Embryonic facial prominence (tissue), 1 donor: ENCODE measurements around the gene OR2F1.

Experiments used
- DNase-seq: peaks from one replicate; pipeline ENCODE4 v3.0.0-alpha.2; 2016; ENCODE audit errors: extremely low spot score

The OR2F1 gene, protein sequence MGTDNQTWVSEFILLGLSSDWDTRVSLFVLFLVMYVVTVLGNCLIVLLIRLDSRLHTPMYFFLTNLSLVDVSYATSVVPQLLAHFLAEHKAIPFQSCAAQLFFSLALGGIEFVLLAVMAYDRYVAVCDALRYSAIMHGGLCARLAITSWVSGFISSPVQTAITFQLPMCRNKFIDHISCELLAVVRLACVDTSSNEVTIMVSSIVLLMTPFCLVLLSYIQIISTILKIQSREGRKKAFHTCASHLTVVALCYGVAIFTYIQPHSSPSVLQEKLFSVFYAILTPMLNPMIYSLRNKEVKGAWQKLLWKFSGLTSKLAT

DNA sequence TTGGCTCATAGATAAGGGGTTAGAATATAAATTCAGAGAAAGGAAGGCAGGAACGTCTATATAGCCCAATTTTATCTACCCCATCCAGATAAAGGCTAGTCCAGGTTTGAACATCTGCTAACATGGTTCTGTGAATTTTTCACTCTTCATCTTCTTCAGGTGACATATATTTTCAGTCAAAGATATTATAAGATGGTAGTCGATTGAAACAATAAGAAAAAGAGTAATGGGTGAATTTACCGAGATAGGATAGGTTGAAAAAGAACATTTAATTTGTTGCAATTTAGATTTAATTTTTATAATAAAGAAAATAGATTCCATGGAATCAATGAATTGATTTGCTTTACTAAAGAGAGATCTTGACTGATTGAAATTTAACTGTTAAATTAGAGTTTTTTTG lies at the start of gene OR2F1:
OR2F1 (plus strand) TSS at position 301 of the 400 bp plus-strand sequence. CDS start 5,127 bp downstream, outside the sequence.
- DNase-seq, result no peak

DNA sequence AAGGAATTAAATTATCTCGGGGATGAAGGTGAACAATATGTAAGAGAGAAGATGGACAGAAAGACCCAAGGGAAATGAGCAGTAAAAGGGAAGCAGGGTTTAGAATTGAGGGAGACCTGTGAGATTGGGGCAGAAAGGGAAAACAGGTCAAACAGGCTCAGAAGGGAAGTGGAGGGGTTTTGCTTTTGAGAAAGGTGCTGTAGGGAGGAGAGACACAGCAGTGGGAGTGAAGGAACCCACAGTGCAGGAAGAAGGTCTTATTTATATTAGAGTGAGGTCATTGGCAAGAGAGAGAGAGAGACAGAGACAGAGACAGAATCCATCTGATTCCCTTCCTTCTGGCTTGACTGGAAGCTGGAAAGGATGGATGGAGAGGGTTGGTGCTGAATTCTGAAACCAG lies 49.1 kb upstream of the OR2F1 start:
- no peak for DNase-seq

DNA sequence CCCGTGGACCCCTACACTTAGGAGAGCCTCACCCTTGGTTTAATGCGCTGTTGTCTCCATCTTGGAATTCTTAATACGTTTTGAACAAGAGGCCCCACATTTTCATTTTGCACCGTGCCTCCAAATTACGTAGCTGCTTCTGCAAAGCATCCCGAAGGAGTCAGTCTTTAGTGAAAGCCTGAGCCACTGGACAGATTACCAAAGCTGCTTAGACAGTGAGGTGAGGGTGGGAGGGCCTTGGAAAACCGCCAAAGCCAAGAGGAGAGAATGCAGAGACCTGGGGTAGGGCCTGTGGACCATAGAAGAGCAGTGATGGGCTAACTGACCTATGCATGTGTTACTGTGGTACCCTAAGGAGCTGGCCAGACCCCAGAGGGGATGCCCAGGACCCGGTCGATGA lies 48.5 kb upstream of the OR2F1 start:
- no peak for DNase-seq

DNA sequence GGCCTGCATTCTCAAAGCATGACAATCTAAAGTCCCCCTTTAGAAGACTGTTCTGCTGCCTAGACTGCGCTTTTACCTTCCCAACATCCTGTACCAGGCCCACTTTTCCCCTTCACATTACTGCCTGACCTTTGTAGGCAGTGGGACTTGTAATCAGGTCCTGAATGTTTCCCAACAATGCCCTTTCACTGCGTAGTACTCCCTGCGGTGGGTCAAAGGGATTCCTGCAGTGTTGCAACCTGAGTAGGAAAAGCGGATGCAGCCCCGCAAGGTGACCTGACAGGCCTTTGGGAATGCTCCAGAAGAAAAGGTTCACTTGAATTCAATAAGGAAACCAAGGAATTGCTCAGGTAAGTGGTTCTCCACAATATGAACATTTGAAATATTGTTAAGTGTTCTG lies 47.7 kb upstream of the OR2F1 start:
- DNase-seq, result no peak

DNA sequence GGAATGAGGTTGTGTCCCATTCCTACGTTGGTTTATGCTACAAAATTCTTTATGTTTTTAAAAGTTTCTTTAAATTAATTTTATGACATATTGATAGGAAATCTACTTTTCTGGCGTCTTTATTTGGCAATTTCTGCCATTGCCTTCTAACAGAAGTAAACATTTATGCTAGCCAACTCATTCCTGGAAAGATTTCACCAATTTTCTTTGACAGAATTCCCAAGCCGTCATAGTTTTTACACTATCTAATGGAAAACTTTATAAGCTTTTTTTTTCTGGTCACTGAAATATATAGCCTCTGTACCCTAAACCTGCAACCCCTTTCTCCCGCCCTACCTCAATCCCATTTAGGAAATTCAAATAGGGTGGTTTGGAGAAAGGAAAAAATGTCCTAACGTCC lies 46.5 kb upstream of the OR2F1 start:
- no peak for DNase-seq

DNA sequence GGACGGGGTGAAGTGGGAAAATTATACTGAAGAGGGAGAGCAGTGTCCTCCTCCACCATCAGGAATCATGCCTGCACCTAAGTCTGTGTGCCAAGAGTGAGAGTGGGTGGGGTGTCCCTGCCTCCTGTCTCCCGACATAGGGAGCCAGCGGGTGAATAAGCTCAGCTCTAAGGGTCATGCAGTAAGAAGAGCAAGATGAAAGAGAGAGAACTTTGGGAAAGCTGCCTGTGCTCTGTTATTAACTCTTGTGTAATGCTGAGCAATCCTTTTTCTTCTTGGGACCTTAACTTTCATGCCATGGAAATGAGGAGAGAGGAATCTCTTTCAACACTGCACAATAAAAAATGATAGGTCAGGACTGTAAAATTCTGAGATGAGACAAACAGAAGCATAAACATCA lies 44.8 kb upstream of the OR2F1 start:
- no peak for DNase-seq

DNA sequence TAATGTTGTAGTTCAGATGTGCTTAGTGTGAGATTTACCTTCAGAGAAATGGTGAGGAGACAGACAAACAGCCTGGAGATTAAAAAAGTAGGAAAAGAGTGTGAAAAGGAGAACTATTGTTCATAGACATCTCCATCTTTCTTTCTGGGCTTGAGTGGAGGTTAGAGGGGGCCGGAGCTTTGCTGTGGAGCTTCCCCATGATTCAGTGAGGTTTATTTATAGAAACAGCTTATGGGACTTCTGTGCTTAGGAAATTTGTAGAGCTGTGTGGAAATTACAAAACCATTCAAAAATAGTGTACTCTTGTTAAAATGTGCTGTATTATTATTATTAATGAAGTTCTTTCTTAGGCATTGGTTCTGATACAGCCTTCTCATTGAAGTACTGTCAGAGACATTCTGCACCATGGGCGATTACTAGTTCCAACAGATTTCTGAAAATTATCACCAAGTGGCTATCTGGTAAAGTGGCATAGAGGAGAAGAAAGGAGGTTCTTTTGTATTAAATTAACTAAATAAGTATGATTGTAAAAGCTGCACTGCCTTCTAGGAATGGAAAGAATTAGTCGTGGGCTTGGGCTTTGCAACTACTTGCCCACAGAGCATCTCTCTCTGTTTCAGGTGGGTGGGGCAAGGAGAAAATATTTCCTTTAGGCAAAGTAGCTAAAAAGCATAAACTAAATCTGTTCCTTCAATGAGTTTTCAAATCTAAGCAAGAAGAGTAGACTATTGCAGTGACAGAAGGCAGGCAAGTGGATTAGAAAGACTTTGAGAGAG lies 44.0 kb upstream of the OR2F1 start:
- DNase-seq, result no peak

DNA sequence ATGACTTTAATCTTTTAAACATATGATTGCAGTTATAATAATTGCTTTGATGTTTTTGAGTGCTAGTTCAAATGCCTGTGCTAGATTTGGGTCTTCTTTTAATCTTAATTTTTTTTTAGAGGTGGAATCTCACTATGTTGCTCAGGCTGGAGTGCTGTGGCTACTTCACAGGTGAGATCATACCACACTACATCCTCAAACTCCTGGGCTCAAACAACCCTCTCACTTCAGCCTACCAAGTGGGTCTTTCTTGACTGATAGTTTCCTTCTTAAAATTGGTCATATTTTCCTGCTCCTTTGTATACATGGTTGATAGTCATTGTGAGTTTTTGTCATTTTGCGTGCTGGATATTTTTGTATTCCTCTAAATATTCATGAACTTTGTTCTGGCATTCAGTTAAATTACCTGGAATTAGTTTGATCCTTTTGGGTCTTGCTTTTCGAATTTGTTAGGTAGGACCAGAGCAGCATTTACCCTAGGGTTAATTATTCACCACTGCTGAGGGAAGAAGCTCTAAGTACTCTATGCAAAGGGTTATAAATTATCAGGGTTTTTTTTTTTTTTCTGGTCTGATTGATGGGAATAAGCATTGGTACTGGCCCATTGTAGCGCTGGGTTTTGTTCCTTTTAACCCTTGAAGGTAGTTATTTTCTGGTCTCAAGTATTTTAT lies 40.6 kb upstream of the OR2F1 start:
- DNase-seq, result no peak

DNA sequence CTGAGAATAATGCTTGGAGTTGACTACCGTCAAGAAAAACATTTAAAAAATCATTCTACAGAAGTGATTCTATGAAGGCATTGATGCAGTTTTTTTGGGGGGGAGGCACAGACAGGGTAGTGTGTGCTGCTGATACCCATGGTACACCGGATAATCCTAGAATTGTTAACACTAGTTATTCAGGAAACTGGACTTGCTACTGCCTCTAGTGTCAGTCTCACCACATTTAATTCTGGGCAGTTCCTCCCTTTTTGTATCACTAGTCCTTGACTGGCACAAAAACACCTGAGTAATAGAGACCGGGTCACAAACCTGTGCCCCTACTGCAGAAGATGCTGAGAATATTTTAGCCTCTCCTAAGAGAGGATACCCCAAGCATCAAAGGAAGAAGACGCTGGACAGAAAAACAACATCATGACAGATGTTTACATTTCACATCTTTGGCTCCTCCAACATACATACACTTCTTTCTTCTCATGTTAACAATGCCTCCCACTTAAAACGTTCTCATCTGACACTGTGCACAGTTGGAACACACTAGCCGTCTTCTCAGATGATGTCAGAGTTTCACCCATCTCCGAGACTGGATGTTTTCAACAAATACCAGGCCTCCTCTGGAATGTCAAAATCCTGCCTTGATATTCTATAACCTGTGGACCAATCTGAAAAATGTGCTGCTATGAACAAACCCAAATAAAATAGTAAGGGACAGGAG lies 39.5 kb upstream of the OR2F1 start:
- no peak for DNase-seq

DNA sequence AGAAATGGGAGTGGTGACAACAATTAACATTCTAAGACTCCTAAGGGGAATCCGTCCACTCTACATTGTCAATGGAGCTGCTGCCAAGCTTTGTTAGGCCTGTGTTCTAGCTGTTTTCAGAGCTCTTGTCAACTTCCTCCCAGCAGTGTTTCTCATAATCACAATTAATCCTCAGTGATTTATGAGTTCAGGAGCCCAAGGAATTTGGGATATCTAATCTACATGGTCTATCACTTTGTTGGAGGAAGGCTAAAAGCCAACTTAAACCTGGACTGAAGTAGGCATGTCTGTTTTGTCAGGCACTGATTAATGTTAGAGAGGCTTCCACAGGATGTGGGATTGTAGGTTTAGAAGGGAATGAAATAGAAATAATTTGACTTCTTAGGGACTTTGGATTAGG lies 29.8 kb upstream of the OR2F1 start:
- DNase-seq, result no peak

DNA sequence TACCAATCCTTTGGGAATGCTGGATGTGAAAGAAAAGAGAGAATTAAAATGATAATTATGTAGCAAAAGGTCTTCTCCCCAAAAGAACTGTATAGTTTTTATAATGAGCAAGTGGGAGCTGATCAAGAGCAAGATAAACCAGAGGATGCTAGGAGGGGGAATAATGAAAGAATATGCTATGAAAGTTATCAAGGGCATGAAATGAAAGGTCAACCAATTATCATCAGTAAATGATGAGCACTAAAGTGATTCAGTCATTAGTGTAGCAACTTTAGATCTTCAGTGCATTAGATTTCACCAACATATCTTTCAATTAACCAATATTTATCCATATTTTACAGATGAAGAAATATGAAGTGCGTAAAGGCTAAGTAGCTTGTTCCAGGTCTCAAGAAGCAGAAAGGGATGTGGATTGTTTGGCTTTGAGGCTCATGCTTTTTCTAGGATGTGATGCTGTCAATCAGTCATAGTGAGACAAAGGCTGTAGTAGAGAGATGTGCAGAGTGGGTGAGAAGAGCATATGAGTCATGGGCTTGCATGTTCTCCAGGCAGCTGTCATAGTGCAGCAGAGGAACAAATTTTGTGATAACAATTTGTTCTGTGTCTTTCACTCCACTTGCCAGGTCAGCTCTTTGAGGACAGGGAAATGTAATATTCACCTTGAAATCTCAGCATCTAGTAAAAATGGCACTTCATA lies 25.3 kb upstream of the OR2F1 start:
- no peak for DNase-seq

DNA sequence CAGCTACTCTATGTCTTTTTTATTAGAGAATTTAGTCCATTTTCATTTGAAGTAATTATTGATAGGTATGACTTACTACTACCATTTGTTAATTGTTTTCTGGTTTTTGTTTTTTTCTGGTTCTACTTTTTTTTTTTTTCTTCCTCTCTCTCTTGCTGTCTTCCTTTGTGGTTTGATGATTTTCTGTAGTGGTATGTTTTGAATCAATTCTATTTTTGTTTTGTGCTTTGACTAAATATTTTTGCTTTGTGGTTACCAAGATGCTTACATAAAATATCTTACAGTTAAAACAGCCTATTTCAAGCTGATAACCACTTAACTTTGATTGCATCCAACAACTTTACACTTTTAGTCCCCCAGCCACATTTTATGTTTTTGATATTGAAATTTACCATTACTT lies 22.9 kb upstream of the OR2F1 start:
- no peak for DNase-seq

DNA sequence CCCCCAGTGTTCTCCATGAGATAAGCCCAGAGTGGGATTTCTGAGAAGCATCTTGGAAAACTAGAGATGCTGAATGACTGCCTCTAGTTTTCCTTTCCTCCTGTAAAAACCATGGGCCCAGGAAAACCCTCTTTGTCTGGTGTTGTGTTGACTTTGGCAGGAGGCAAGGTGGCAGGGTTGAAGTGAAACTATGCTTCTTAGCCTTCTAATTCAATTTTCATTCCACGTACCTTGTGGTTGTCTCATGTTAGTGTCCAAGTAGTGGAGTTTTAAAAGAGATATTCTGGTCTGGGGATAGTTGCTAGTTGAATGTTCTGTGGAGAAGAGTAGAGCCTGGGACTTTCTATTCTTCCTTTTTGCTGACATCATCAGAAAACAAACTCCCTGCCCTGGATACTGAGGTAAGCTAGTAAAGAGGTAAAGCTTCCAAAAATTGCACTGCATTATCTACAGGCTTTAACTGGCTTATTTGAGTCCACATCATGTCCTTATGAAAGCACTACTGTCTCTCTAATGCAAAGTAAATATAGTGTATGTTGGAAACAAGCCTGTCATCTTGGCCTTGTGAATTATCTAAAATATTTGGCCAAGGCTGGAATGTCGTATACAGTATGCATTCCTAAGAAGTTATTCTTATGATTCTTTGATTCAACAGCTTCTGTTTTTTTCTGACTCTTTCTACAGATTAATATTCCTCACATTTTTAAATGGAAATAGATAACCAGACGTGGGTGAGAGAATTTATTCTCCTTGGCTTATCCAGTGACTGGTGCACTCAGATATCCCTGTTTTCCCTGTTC lies 19.9 kb upstream of the OR2F1 start, which contains the start of gene OR2F2:
OR2F2 (plus strand) TSS at position 708 of the 800 bp plus-strand sequence; CDS start at position 708, 0 bp downstream.
- DNase-seq, result no peak

DNA sequence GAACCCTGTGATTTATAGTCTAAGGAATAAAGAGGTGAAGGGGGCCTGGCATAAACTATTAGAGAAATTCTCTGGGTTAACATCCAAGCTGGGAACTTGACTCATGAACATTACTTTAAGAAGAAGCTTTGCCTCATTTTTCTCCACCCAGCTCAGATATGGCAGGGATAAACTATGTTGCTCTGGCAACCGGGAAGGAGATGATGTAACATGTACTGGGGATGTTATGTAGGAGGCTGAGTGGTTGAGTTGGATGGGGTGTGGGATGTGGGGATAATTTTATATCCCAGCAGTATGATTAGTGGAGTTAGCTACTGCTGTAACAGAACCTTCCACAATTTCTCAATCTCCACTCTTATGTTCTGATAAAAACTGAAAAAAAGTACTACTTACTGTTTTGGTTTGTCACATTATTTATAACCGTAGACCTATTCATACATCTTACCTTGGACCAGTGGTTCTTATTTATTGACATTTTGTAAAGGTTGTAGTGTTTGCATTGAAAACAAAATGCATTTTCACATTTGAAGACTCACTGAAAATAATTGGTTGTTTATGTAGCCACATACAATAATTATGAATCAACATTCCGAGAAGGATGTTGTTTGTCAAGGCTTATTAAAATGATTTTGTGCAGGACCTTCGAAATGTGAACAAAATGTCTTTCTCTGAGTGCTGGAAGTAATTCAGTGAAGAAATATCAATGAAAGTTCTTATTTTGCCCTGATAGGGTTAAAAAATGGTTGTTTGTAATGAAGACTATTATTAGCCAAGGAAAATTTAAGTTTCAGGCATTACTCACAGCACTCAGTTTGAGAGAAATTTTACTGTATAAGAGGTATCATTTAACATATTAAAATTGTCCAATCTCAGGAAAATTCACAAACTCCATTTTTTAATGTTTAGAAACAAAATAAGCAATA lies 18.3 kb upstream of the OR2F1 start:
- DNase-seq, result no peak

DNA sequence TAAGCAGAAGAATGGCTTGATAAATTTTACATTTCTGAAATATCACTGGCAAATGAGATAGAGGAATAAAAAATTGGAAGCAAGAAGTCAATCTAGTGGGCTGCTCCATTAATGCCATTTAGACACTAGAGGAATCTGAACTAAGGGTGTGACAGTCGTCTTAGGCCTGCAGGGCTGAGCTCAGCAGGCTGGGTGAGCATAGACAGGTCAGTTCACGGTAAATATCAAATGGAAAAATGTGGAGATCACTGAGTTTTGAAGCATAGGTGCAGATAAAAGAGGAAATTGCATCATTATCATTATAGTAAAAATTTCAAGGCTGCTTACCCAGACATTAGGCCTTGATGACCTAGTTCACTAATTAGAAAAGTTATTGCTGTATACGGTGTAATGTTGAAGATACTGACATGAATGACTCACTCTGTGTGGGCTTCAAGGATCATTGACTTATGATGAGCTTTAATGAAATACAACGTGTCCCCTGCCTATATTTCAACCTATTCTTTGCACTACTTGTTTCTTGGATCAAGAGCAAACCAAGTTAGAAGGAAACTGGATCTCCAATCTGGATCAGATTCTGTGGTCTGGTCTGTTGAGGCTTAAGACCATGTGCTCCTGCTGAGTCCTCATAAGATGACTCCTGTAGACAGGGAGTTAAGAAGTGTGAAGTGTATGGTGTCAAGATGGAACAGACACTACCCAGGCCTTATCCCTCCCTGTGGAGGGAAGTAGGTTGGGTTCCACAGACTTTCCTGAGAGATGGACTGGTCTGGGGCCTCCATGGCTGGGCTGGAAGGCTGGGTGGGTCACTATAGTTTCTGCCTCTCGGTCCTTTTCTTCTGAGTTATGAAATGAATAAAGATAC lies 16.0 kb upstream of the OR2F1 start:
- no peak for DNase-seq

DNA sequence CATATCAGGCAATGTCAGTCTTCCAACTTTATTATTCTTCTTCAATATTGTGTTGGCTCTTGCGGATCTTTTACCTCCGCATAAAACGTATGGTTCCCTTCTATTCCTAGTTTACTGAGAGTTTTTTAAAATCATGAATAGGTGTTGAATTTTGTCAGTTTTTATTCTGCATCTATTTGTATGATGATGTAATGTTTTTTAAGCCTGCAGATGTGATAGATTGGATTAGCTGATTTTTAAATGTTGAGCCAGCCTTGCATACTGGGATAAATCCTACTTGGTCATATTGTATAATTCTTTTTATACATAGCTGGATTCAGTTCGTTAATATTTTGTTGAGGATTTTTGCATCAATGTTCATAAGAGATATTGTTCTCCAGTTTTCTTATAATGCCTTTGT lies 9.2 kb upstream of the OR2F1 start:
- no peak for DNase-seq

DNA sequence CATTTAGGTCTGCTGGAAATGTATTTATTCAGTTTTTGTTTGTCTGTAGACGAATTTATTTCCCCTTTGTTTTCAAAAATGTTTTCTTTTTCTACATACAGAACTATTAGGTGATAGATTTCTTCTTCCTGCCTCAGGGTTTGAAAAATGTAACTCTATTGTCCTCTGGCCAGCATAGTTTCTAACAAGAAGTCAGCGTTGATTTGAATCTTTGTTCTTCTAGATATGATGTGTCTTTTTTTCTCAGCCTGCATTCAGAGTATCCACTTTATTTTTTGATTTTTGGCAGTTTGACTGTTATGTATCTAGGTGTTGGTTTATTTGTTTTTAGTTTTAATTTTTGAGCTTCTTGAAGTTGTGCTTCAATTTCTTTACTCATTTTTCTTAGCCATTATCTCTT lies 7.5 kb upstream of the OR2F1 start:
- DNase-seq, result no peak

DNA sequence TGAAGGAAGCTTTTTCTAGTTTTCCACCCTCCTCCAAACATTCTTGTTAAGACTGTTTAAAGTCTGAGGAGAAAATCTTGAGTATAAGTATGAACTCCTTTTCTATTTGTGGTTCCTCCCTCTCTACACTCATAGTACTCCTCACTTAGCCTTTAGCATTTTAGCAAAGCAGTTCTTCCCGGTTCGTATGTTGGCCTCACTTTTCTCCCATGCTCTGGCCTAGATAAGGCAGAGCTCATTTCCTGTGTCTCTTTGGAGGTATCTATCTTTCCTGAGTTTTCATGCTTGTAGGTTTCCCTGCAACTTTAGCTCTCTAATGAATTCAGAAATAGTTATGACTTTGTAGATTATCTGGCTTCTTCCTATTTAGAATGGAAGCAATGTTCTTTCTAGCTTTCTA lies 5.9 kb upstream of the OR2F1 start:
- DNase-seq, result no peak

DNA sequence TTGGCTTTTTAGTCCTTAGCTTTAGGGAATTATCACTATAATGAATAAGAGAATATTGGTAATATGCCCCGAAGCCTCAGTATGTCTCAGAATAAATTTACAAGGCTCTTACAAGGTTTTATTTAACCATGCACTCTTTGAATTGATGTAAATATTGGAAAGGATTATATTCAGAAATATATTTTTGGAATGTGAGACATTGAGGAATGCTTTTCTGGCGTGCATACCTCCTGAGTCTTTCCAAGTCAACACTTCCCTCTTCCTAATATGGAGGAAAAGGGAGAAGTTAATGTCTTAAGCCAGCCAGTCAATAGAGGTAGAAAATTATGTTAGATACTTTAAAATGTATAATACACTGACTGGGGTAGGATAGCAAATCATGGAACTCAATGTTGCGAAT lies 1.2 kb upstream of the OR2F1 start:
- no peak for DNase-seq
